Esophagus mucosa (tissue), 1 donor: ENCODE measurements around the gene HERC2. TPM values are rescaled to one million over a fixed set of nuclear protein-coding genes. Genes with fewer than 3 reads are reported as not detected.
"Not testable (repeated sequence)": the region's sequence is repeated elsewhere in the genome, so short reads cannot be mapped to it uniquely, and the experiment has no call there.

Source experiments
- ATAC-seq: fragments of 200-7000 bp; cut with Tn5 transposase; one replicate; pipeline ENCODE4 v1.9.1; 2020
- total RNA-seq: library from RNA; stranded (reverse); gene quantifications from one replicate; pipeline ENCODE4 v1.2.4, GENCODE V29; 2023
- donor health status: DM: yes; HTN: yes; CAD: no.

HERC2 gene
- total RNA-seq, 1 donor from 2014 or later: 34.1 TPM

DNA sequence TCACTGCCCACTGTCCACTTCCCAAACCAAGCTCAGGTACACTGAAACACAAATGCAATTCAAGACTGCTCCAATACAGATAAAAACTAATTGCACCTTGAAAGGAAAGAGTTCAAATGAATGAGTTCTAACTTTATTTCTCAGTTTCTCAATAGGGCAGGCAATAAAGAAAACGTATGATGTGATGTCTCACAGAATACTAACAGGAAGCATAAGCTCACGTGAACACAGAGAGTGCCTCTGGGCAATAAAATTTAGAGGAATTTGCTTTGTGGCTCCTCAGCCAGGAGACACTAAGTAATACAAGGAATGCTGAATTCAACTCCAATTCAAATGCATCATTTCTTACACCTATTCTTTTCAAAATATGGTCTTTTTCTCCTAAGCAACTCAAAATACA lies 140.6 kb downstream of the HERC2 start:
- no peak for ATAC-seq

DNA sequence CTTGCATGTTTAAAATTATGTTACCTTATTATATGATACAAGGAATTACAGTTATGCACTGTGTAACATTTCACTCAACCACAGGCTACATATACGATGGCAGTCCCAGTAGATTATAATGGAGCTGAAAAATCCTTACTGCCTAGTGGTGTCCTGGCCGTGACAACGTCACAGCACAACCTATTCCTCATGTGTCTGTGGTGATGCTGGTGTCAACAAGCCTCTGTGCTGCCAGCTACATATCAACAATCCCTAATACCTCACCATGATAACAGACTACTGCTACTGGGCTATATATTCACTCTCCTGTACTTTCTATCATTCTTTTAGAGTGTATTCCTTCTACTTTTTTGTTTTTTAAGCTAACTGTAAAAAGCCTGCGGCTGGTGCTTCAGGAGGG lies 142.7 kb downstream of the HERC2 start:
- no peak for ATAC-seq

DNA sequence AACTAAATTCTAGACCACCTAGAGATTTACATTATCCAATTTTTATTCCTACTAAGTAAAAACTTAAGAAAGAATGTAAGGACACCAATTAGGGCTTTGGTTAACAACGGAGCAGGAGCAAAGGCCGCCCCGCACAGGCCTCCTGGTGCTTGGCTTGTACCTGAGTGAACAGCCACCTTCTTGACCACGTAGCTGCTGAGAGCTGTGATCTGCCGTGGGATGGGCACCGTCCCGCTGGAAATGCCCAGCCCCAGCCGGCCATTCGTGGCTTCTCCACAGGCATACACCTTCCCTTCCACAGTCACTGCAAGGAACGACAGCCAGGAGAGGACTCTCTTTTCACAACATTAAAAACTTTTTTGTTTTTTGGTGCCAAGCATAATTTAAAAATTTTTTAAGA lies 143.3 kb downstream of the HERC2 start:
- ATAC-seq: no peak

- ATAC-seq: no peak
Observed at GRCh38 chr15:28178290-28178689, 143.7 kb downstream of the HERC2 start.

DNA sequence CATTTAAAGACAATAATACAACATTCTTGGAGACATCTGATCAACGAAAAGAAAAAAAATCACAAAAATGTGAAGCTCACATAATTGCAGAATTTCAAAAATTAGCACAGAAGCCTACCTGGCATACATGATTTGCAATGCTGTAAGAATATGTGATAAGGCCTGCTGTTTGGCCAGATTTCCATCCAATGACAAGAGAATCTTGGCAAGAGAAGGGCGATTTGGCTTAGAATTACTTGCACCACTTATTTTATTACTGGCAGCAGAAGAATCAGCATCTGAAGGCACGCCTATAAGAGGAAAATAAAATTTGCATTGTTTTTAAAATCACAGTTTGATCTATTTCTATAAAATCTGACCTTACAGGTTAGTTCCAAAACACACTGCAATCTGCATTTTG lies 152.6 kb downstream of the HERC2 start:
- no peak for ATAC-seq

- ATAC-seq: not testable (repeated sequence)
Observed at GRCh38 chr15:28168405-28169121, 153.4 kb downstream of the HERC2 start.

DNA sequence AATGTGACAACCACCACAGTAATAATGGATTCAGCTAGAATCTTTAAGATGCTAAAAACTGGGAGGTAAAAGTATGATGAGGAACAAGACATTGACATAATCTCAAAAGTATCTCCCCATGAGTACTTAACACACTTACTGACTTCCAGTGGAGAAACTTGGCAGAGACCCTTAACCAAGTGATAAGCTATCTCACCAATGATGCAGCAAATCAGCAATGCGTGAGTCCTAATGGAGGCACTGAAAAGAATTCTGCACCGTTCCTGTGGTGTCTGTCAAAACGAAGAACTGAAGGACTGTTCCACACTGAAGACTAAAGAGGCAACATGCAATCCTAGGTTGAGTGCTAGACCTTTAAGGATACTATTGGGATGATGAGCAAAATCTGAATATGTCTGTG lies 154.9 kb downstream of the HERC2 start:
- ATAC-seq: no peak

GRCh38 chr15:28165791-28166190 lies 156.2 kb downstream of the HERC2 start:
- no peak for ATAC-seq

DNA sequence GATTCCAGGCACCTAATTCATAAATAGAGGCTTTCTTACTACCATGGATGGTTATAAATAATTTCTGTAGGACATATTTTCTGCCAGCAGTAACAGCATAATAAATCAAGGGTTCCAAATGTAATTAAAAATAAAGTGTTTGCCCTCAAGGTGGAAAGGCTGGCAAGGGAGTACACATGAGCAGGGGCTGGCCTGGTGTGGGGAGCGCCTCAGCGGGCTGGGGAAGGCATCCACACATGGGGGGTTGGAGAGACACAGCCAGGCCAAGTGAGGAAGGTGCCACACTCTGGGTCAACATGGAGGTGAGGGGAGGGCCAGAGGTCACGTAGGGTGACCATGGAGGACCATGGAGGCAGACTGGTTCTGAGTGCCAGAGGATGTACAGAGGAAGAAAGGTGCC lies 157.1 kb downstream of the HERC2 start:
- no peak for ATAC-seq

DNA sequence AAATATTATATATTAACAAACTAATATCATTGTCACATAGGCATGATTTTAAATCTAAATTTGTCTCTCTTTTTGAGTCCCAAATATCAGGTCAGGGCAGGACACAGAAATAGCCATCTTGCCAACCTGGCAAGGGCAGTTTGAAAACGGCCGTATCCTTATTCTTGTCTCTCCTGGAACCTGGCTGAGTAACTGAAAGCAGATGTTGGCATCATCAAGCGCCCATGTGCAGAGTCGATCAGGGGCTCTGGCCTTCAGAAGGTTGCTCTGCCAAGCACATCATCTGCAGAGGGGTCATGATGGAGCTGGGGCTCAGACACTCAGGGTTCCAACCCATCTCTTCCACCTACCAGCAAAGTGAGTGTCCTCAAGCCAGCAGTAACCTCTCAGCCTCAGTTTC lies 167.7 kb downstream of the HERC2 start:
- ATAC-seq: no peak

GRCh38 chr15:28153492-28154119 lies 168.4 kb downstream of the HERC2 start:
- ATAC-seq: no peak

- ATAC-seq: not testable (repeated sequence)
Observed at GRCh38 chr15:28152538-28152923, 169.4 kb downstream of the HERC2 start.

DNA sequence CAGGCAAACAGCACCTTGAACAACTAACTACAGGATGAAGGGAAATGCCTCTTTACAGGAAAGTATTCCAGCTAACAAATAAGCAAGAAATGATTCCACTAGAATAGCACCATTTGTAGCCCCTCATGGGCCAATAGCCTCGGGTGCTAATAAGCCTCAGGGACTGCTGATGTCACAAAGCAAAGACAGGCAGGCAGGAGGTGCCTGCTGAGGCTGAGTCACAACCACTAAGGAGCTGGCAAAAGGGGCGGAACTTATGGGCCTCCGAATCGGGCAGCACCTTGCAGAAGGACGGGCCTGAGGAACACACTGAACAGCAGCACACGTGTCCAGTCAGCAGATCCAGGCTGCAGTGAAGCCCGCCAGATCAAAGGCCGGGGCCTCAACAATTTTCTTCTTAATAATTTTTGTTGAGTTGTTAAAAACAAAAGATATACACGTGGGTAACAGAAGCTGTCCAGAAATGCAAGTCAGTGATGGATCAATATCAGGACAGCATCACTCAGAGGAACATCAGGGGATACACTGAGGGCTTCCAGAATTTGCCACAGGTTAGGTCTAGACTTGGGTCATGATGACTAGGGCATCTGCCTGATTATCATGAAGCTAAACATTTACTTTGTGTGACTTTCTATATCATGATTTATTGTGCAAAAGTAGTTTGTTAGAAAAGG lies 170.0 kb downstream of the HERC2 start:
- peak; percentile 80 for ATAC-seq

GRCh38 chr15:28147801-28148200 lies 174.2 kb downstream of the HERC2 start:
- ATAC-seq: no peak

GRCh38 chr15:28145419-28145818 lies 176.6 kb downstream of the HERC2 start:
- ATAC-seq: not testable (repeated sequence)

- ATAC-seq: no peak
Observed at GRCh38 chr15:28140062-28140461, 181.9 kb downstream of the HERC2 start.

DNA sequence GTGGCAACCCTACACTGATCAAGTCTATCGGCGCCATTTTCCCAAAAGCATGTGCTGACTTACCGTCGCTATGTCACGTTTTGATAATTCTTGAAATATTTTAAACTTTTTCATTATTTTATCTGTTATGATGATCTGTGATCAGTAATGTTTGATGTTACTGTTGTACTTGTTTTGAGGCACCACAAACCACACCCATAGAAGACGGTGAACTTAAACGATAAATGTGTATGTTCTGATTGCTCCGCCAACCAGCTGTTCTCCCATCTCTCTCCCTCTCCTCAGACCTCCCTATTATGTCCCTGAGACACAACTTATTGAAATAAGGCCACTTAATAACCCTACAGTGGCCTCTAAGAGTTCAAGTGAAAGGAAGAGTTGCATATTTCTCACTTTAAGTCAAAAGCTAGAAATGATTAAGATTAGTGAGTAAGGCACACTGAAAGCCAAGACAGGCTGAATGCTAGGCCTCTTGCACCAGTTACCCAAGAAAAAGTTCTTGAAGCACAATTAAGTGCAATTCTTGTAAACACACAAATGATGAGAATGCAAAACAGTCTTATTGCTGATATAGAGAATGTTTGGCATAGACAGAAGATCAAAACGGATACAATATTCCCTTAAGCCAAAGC lies 184.5 kb downstream of the HERC2 start:
- not testable (repeated sequence) for ATAC-seq

DNA sequence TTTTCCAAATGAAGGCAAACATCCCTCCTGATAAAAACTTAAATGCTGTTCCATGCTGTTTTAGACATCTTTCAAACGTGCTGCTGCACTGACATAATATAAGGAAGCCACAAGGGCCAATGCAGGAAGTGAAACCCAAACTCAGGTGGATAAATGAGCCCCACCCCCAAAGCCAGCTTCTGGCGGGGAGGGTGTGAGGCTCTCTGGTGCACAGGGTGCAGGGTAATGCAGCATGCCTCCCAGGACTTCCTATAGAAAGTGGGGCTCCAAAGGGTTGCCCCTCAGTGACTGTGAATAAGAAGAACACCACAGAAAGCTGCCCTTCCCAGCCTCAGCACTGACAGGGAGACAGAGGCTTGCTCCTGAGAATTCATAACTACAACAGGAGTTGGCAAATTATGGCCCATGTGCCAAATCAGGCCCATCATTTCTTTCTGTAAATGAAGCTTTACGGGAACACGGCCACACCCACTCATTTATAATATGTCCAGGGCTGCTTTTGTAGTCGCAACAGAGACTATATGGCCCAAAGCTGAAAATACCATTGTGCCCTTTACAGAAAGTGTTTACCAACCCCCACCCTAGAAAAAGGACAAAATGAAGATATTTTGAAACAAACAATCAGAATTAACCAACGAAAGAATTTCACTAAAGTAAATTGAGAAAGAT lies 185.6 kb downstream of the HERC2 start:
- not testable (repeated sequence) for ATAC-seq

GRCh38 chr15:28133281-28133680 lies 188.7 kb downstream of the HERC2 start:
- ATAC-seq: no peak

GRCh38 chr15:28132524-28133275 lies 189.3 kb downstream of the HERC2 start:
- ATAC-seq: no peak

- ATAC-seq: no peak
Observed at GRCh38 chr15:28131946-28132345, 190.0 kb downstream of the HERC2 start.

- ATAC-seq: no peak
Observed at GRCh38 chr15:28131400-28131799, 190.6 kb downstream of the HERC2 start.
